Inflammatory macrophage (primary cell): ENCODE data around the gene DROSHA.

Experiments
- DNase-seq, 2 donors: peaks; one replicate each; pipeline ENCODE4 v3.0.0-alpha.2; 2020 to 2022

DROSHA gene

GRCh38 chr5:31516802-31517201, 15.1 kb downstream of the DROSHA start:
- DNase-seq: no peak

- no peak for DNase-seq
Measured at GRCh38 chr5:31511305-31511704, 20.6 kb downstream of the DROSHA start.

DNA sequence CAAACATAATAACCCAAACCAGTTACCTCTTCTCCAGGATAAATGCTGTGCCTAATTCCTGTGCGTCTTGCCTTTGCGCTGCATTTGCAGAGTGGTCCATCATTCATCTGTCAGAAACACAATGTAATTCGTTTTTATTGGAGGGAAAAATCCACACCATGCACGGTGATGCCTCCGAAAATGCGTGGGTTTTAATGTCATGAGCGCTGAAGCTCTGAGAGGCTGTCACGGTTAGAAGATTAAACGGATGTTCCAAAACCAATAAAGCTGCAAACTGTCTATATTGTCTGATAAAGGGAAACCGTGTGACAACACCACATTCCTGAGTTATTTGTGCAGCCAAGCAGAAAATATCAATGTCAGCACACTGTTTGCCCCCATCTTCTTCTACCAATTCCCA, 27.4 kb downstream of the DROSHA start:
- no peak for DNase-seq

DNA sequence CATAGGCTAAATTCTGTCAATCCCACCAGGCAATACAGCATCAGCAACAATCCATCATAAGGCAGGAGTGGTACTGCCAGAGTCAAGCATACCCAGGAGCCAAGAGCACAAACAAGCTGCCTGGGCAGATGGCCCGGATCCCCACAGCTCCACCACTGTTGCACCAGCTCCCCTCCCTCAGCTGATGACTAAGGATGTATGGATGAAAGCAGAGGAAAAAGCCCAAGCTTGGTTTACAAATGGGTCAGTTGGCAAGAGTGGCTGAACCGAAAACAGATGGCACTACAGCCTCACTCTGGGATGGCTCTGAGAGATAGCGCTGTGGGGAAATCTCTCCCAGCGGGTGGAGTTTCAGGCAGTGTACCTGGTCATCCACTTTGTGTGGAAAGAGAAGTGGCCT, 29.4 kb downstream of the DROSHA start:
- DNase-seq: no peak

GRCh38 chr5:31500256-31500655, 31.6 kb downstream of the DROSHA start:
- DNase-seq: no peak

DNA sequence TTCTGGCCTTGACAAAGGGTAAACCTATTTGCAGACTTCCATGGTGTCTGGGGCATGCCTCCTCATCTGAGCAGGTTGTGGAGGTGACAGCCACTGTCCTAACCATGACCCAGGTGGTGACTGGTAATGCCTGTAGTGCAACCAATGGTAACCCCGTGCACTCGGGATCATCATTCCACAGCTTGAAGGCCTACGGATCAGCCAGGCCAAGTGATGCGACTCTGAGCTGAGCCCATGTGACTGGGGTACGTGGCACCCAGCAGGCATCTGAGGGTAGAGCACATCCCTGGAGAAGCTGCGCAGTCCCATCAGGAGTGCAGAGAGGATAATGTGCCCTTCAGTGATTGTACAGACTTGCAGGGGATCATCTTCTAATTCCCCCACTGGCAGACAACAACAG, 35.0 kb downstream of the DROSHA start:
- DNase-seq: no peak

- no peak for DNase-seq
Measured at GRCh38 chr5:31496301-31496700, 35.6 kb downstream of the DROSHA start.

- DNase-seq: no peak
Measured at GRCh38 chr5:31495336-31495735, 36.6 kb downstream of the DROSHA start.

- DNase-seq: no peak
Measured at GRCh38 chr5:31492869-31493268, 39.0 kb downstream of the DROSHA start.

- DNase-seq: no peak
Measured at GRCh38 chr5:31487506-31487905, 44.4 kb downstream of the DROSHA start.

- no peak for DNase-seq
Measured at GRCh38 chr5:31486441-31486840, 45.5 kb downstream of the DROSHA start.

GRCh38 chr5:31485376-31486207, 46.3 kb downstream of the DROSHA start:
- DNase-seq: no peak

DNA sequence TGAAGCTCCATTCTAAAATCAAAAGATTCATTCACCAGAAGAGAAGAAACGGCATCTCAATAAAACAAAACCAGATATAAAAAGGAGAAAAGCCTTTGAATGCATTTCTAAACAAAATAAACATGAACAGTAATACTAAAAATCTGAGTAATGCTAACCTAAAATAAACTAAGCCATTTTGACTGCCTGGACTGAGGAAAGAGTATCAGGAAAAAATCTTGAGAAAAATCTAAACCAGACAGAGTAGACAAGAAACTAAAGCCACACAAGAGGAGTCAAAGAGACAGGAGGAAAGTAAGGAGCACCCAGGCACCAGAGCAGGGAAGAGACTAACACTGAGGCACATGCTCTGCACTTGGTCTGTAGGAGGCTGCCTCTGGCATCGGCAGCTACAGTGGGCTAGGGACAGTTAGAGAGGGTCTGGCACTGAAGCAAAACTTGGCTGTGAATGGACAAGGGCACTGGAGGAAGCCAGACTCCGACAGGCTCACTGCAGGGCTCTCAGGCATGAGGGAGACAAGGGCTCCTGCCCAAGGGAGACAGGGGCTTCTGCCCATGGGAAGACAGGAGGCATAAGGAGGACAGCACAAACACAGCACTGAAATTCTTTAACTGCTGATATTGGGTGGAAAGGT, 50.2 kb downstream of the DROSHA start:
- no peak for DNase-seq

DNA sequence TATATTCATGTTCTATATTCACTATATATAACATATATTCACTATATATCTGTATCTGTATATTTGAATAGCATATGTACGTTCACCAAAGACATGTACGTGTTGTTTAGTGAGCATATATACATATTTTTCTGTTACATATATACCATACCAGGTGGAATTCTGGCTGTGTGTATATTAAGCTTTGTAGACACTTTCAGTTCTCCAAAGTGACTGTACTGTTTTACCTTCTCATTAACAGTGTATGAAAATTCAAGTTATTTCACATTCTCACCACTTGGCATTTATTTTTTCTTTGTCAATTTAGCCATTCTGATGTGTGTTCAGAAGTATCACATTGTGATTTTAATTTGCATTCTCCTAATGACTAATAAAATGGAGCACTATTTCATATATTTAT, 52.2 kb downstream of the DROSHA start:
- DNase-seq: no peak

GRCh38 chr5:31478901-31479300, 53.0 kb downstream of the DROSHA start:
- no peak for DNase-seq

GRCh38 chr5:31477971-31478370, 53.9 kb downstream of the DROSHA start:
- no peak for DNase-seq

GRCh38 chr5:31477516-31477915, 54.4 kb downstream of the DROSHA start:
- no peak for DNase-seq

- no peak for DNase-seq
Measured at GRCh38 chr5:31476738-31477141, 55.2 kb downstream of the DROSHA start.

GRCh38 chr5:31471916-31472315, 60.0 kb downstream of the DROSHA start:
- DNase-seq: no peak

DNA sequence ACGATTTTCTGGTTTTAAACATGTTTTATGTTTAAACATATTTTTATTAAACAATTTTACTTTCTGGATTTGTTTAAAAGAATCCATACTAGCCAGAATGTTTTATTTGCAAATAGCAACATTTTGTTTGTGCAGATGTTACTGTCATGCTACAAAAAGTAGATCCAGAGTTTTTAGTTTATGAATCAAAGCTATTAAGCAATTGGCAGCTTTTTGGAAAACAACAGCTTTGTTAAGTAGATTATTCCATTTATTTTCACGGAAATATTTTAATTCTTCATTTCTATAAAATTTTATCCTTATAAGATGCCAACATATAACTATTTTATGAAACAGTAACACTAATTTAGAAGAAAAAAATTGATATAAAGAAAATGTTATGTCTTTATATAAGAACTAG, 60.9 kb downstream of the DROSHA start:
- DNase-seq: no peak

DNA sequence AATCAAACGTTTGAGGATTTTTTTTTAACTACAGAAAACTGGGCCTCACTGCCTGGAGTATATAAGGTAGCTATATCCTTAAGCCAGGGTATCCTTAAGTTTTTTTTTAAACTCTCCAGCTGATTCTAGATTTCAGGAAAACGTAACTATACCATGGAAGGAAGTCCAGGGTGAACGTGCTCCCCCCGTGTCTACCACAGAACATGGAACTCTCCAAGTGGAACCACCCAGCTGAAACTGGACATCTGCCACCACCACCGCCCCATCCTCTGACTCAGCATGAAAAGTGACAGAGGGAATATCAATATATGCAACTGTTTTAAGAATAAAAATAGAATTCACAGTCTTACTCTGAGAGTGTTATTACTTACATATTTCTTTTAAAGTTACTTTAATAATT, 61.3 kb downstream of the DROSHA start:
- peak; percentile 5 to 10 for DNase-seq

DNA sequence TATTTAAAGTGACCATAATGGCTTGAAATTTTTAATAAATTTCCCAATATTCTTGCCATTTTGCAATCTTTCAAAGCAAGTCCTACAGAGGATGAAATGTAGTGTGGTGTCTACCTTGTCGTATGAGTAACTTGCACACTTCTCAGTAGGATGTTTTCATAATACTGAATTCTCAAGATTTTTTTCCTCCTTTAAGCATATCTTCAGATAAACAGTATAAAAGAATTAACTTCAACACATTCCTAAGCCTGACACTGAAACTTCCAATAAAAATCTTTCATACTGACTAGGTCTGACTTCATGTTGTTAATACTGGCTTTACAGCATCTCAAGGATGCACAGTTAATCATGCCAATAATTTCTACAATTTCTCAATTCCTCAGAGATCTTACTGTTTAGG, 62.0 kb downstream of the DROSHA start:
- no peak for DNase-seq

- no peak for DNase-seq
Measured at GRCh38 chr5:31469466-31469865, 62.4 kb downstream of the DROSHA start.

DNA sequence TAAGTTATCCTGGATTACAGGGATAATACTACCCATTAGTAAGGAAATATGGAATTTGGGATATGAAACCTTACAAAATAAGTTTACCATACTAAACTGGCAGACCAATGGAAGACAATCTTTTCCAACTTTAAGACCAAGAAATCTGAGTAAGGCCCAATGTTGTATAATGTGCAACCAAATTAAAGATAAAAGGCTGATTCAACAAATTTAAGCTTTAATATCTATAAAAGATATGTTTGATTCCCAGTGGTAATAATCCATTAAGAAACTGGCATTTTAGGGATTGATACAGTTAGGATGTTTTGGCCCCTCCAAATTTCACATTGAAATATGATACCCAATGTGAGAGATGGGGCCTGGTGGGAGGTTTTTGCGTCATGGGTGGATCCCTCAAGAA, 66.6 kb downstream of the DROSHA start:
- no peak for DNase-seq

DNA sequence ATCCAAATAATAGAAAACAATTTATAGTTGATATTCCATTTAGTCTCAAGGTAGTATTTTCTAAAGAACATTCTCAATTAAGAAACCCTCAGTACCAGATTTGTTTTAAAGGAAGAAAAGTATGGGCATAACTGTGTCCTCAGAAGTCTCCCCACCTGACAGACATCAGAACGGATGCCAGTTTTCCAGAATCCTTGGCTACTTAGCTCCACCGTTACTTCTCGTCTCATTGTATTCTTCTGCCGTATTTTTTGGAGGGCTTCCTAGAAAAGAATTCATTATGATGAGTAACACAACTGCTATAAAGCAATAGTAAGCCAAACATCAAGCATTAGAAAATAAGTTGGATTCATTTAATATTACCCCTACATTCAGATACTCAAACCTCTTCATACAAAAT, 67.8 kb downstream of the DROSHA start:
- DNase-seq: no peak
